Measurements from ENCODE around the gene HINFP. TPM values are rescaled to one million over a fixed set of nuclear protein-coding genes. Genes with fewer than 3 reads are reported as not detected.

The HINFP gene
- total and polyA plus RNA-seq, 2 of the 4 experiments (the other 2 are of a cell fraction), result 9.1 to 15.3 TPM

- H3K4ac ChIP-seq (ENCODE audit: low read depth, low read length), result no peak overlapping the region
- no TSS peak for BruUV-seq (replicated peaks)
- no peak overlapping the region for H4K5ac ChIP-seq (ENCODE audit: low read depth, low read length)
- no peak overlapping the region for H3K23ac ChIP-seq (ENCODE audit: low read depth, low read length)
- H3K9me3 ChIP-seq (ENCODE audit: control insufficient read depth, insufficient read depth, low read length), result no peaks in the 10 kb centered on the region
- H4K8ac ChIP-seq (ENCODE audit: low read depth in 2 of 2, low read length in 2 of 2), result no peak overlapping the region
- H2AK9ac ChIP-seq (replicated peaks; ENCODE audit: low read depth, low read length, poor library complexity), result no peak overlapping the region
- H3K4me2 ChIP-seq (ENCODE audit: low read depth, low read length), result no peak overlapping the region
- ATAC-seq (ENCODE audit: low read depth), result no peak
- H3K9me1 ChIP-seq (ENCODE audit: insufficient read depth, low read length), result peaks cover 4% of the 10 kb centered on the region
- H2AK5ac ChIP-seq (ENCODE audit: low read depth, low read length), result no peak overlapping the region
- H3K56ac ChIP-seq (ENCODE audit: extremely low read depth, insufficient read depth, low read length), result no peak overlapping the region
- H3K4me3 ChIP-seq (ENCODE audit: insufficient read depth, low read depth, low read length), result no peak overlapping the region
- peaks cover 1% of the 10 kb centered on the region; the same call in 1 of the 2 replicates for H3K4me1 ChIP-seq (ENCODE audit: control insufficient read depth, insufficient read depth, low read length)
- no peaks in the 10 kb centered on the region for H3K27me3 ChIP-seq (ENCODE audit: control insufficient read depth, insufficient read depth, low read length)
- dilution Hi-C loops (cut with HindIII; ENCODE audit: low sequenced_read_pairs, unreplicated experiment), result no loop called here
- H3K36me3 ChIP-seq (ENCODE audit: control insufficient read depth, insufficient read depth, low read length), result peaks cover 17% of the 10 kb centered on the region
- H2AFZ ChIP-seq (replicated peaks; ENCODE audit: low read length, poor library complexity), result no peak overlapping the region
- no peak overlapping the region for H3K27ac ChIP-seq (ENCODE audit: insufficient read depth, low read length)
- H2BK20ac ChIP-seq (ENCODE audit: low read depth, low read length), result no peak overlapping the region
- peaks cover 10 to 25% of the 10 kb centered on the region in 2 experiments for H3K79me1 ChIP-seq (ENCODE audit: low read depth in 1 of 2, low read length in 2 of 2)
- DNase-seq, result no peak
- no CpG with 5 or more reads among the region's 5 CpGs for WGBS, 2 experiments (ENCODE audit: extremely low coverage in 2 of 2, insufficient read length in 1 of 2)
- no peak overlapping the region for H4K91ac ChIP-seq (ENCODE audit: insufficient read depth, low read depth, low read length)
- no peak overlapping the region for H3K9ac ChIP-seq (ENCODE audit: low read depth, low read length)
- intact Hi-C loops (cut with micrococcal nuclease), result no loop called here
- TF ChIP-seq CTCF (conservative IDR thresholded peaks at IDR 0.05; ENCODE audit: low read depth, low read length) (no peak), USF2 (IDR thresholded peaks at IDR 0.05; ENCODE audit: low read depth, low read length) (no peak), ELK1 (IDR thresholded peaks at IDR 0.05; ENCODE audit: borderline replicate concordance, low read depth, low read length) (no peak), CHD1 (IDR thresholded peaks at IDR 0.05; ENCODE audit: low read depth, low read length) (no peak), BHLHE40 (IDR thresholded peaks at IDR 0.05; ENCODE audit: low read depth, low read length) (no peak), RCOR1 (IDR thresholded peaks at IDR 0.05; ENCODE audit: insufficient replicate concordance, low read length) (no peak), MAZ (IDR thresholded peaks at IDR 0.05; ENCODE audit: borderline replicate concordance, low read depth, low read length) (no peak), RAD21 (IDR thresholded peaks at IDR 0.05; ENCODE audit: low read length) (no peak), MXI1 (IDR thresholded peaks at IDR 0.05; ENCODE audit: borderline replicate concordance, low read depth, low read length) (no peak), CEBPB (IDR thresholded peaks at IDR 0.05; ENCODE audit: low read depth, low read length) (no peak), FOS (IDR thresholded peaks at IDR 0.05; ENCODE audit: low read depth, low read length) (no peak), MAFK (IDR thresholded peaks at IDR 0.05; ENCODE audit: low read depth, low read length) (no peak)
- CTCF ChIA-PET, result no interaction called here
- H2BK5ac ChIP-seq (ENCODE audit: low read depth, low read length, poor library complexity, severe bottlenecking), result no peak overlapping the region
- no peak overlapping the region for H2BK120ac ChIP-seq (ENCODE audit: low read depth, low read length)
- H2BK15ac ChIP-seq (ENCODE audit: low read depth, low read length), result no peak overlapping the region
- H3K18ac ChIP-seq (ENCODE audit: low read depth, low read length), result no peak overlapping the region
- POLR2A ChIA-PET (ENCODE audit: unreplicated experiment), result no interaction called here
- no peak overlapping the region for H3K14ac ChIP-seq (replicated peaks; ENCODE audit: low read depth, low read length)
- no peaks in the 10 kb centered on the region; the same call in 1 of the 2 replicates for H4K20me1 ChIP-seq (ENCODE audit: insufficient read depth, low read length)
- in situ Hi-C loops (cut with MboI; ENCODE audit: low sequenced_read_pairs), result no loop called here
Measured at GRCh38 chr11:119118227-119118626, 3.2 kb upstream of the HINFP start.

Data from IMR-90 (cell line).